PC-9 (cell line): ENCODE measurements around the gene CCDC8. TPM values are rescaled to one million over a fixed set of nuclear protein-coding genes. Genes with fewer than 3 reads are reported as not detected.

ENCODE experiments used
- BruUV-seq: library from RNA; stranded (reverse); fragments of 400-500 nt; replicated peaks from 2 replicates; lab custom pipeline; 2021; lab: Mats Ljungman, UMichigan
- CTCF ChIA-PET: fragments of 300-600 bp; sonication (Branson Sonifier 250); formaldehyde crosslinking; loops from one replicate; lab custom pipeline; 2022; ENCODE audit warnings: antibody characterized with exemption; lab: Charles Lee
- POLR2A ChIA-PET: fragments of 300-600 bp; sonication (Branson Sonifier 250); formaldehyde crosslinking; loops from one replicate; lab custom pipeline; 2022; ENCODE audit warnings: antibody characterized with exemption; ENCODE audit not compliant: unreplicated experiment; lab: Charles Lee
- DNase-seq, 2 experiments: peaks; one replicate each; pipeline versions ENCODE4 v3.0.0 to v3.0.0-alpha.2; 2015 to 2022; ENCODE audit warnings: mixed read lengths in 1 of 2
- H2AFZ ChIP-seq: fragments of 200-600 bp; sonication (generic); 2 replicates; pipeline ENCODE4 v1.8.1; 2017; ENCODE audit warnings: antibody characterized with exemption
- H3F3A ChIP-seq: fragments of 200-600 bp; sonication (generic); 2 replicates; pipeline ENCODE4 v1.8.1; 2017; ENCODE audit warnings: antibody characterized with exemption, mild to moderate bottlenecking, low read depth; ENCODE audit not compliant: insufficient read depth
- H3K27ac ChIP-seq: fragments of 200-600 bp; sonication (generic); 2 replicates; pipeline ENCODE4 v1.6.1; 2016; ENCODE audit warnings: mixed run types
- H3K27me3 ChIP-seq: fragments of 200-600 bp; sonication (generic); 2 replicates; pipeline ENCODE4 v1.6.1; 2016; ENCODE audit warnings: low read depth, mixed run types; ENCODE audit not compliant: insufficient read depth
- H3K36me3 ChIP-seq: fragments of 200-600 bp; sonication (generic); 2 replicates; pipeline ENCODE4 v1.6.1; 2016; ENCODE audit warnings: low read depth, mixed run types
- H3K4me1 ChIP-seq: fragments of 200-600 bp; sonication (generic); replicated peaks from 2 replicates; pipeline ENCODE4 v1.6.1; 2016; ENCODE audit warnings: mixed run types; ENCODE audit not compliant: insufficient read depth
- H3K4me2 ChIP-seq: fragments of 200-600 bp; sonication (generic); 2 replicates; pipeline ENCODE4 v1.6.1; 2017; ENCODE audit warnings: mixed run types
- H3K4me3 ChIP-seq: fragments of 200-600 bp; sonication (generic); 2 replicates; pipeline ENCODE4 v1.6.1; 2016; ENCODE audit warnings: mixed run types
- H3K79me2 ChIP-seq: fragments of 200-600 bp; sonication (generic); 2 replicates; pipeline ENCODE4 v1.6.1; 2017; ENCODE audit warnings: low read depth, mixed run types
- H3K9me2 ChIP-seq: fragments of 200-600 bp; sonication (generic); 2 replicates; pipeline ENCODE4 v1.8.1; 2017; ENCODE audit warnings: mild to moderate bottlenecking; ENCODE audit not compliant: insufficient read depth
- H3K9me3 ChIP-seq: fragments of 200-600 bp; sonication (generic); 2 replicates; pipeline ENCODE4 v1.8.1; 2016; ENCODE audit warnings: low read depth; ENCODE audit not compliant: insufficient read depth
- H4K20me1 ChIP-seq: fragments of 200-600 bp; sonication (generic); 2 replicates; pipeline ENCODE4 v1.8.1; 2017; ENCODE audit not compliant: insufficient read depth
- CTCF ChIP-seq: fragments of 200-600 bp; sonication (generic); conservative IDR thresholded peaks from 2 replicates; pipeline ENCODE4 v1.6.1; 2017; ENCODE audit warnings: mixed run types, antibody characterized with exemption, mild to moderate bottlenecking, moderate library complexity
- EZH2 ChIP-seq: fragments of 200-600 bp; sonication (generic); IDR thresholded peaks from 2 replicates; pipeline ENCODE4 v1.8.0; 2017; ENCODE audit warnings: antibody characterized with exemption, low read depth
- intact Hi-C: fragments of 100-400 bp; cut with micrococcal nuclease; formaldehyde crosslinking; loops from one replicate; pipeline ENCODE4 v1.10.0; 2022; ENCODE audit not compliant: unreplicated experiment
- total RNA-seq: library from RNA; stranded (reverse); gene quantifications from 2 replicates; pipeline ENCODE4 v1.2.3, GENCODE V29; 2021

CCDC8 gene
- total RNA-seq, 1 experiment from 2014 or later = 4.2 TPM

- Histone ChIP-seq H3K4me2 (no peak overlapping the region), H4K20me1 (peaks cover 15% of the 10 kb centered on the region), H3K27me3 (no peaks in the 10 kb centered on the region), H2AFZ (no peak overlapping the region), H3K79me2 (no peaks in the 10 kb centered on the region), H3K4me3 (no peak overlapping the region), H3K9me3 (no peaks in the 10 kb centered on the region), H3F3A (peaks cover 7% of the 10 kb centered on the region; the same call in 1 of the 2 replicates), H3K9me2 (no peaks in the 10 kb centered on the region), H3K4me1 (no peaks in the 10 kb centered on the region), H3K36me3 (0 out of 2 replicates have a peak, but pooled peaks cover 34% of the 10 kb centered on the region), H3K27ac (no peak overlapping the region)
- ChIA-PET CTCF (no interaction called here), POLR2A (no interaction called here)
- BruUV-seq = no TSS peak
- DNase-seq = no peak
- intact Hi-C loops = no loop called here
- TF ChIP-seq EZH2 = no peak
- TF ChIP-seq CTCF = no peak
Observed at GRCh38 chr19:46381756-46382345, 31.5 kb downstream of the CCDC8 start.

- Histone ChIP-seq H3F3A (peaks cover 7% of the 10 kb centered on the region; the same call in 1 of the 2 replicates), H3K4me1 (no peaks in the 10 kb centered on the region)
Observed at GRCh38 chr19:46381346-46381745, 32.0 kb downstream of the CCDC8 start.

GRCh38 chr19:46380690-46381089, 32.7 kb downstream of the CCDC8 start:
- H3K4me2 ChIP-seq = no peak overlapping the region
- no peaks in the 10 kb centered on the region for H3K4me1 ChIP-seq
- peaks cover 15% of the 10 kb centered on the region for H4K20me1 ChIP-seq
- ChIA-PET POLR2A (no interaction called here), CTCF (no interaction called here)
- peaks cover 7% of the 10 kb centered on the region; the same call in 1 of the 2 replicates for H3F3A ChIP-seq
- peaks cover 4% of the 10 kb centered on the region; the same call in 1 of the 2 replicates for H3K79me2 ChIP-seq
- H3K27ac ChIP-seq = no peak overlapping the region
- H2AFZ ChIP-seq = no peak overlapping the region
- H3K36me3 ChIP-seq = peaks cover 40% of the 10 kb centered on the region; the same call in 1 of the 2 replicates
- TF ChIP-seq EZH2 (no peak), CTCF (no peak)
- no peaks in the 10 kb centered on the region for H3K9me3 ChIP-seq
- no peak overlapping the region for H3K4me3 ChIP-seq
- no peak for DNase-seq
- no peaks in the 10 kb centered on the region for H3K27me3 ChIP-seq
- no TSS peak for BruUV-seq
- H3K9me2 ChIP-seq = no peaks in the 10 kb centered on the region
- intact Hi-C loops = no loop called here

More at GRCh38 chr19:46381346-46381745, 32.0 kb downstream of the CCDC8 start:
- ChIA-PET CTCF (no interaction called here), POLR2A (no interaction called here)
- Histone ChIP-seq H3K9me2 (no peaks in the 10 kb centered on the region), H2AFZ (no peak overlapping the region), H4K20me1 (peaks cover 15% of the 10 kb centered on the region), H3K4me3 (no peak overlapping the region), H3K27ac (no peak overlapping the region), H3K9me3 (no peaks in the 10 kb centered on the region), H3K27me3 (no peaks in the 10 kb centered on the region), H3K4me2 (no peak overlapping the region), H3K79me2 (no peaks in the 10 kb centered on the region), H3K36me3 (0 out of 2 replicates have a peak, but pooled peaks cover 35% of the 10 kb centered on the region)
- TF ChIP-seq CTCF (no peak), EZH2 (no peak)
- no TSS peak for BruUV-seq
- DNase-seq = no peak
- intact Hi-C loops = no loop called here
